Adipose tissue (tissue), 3 donors: ENCODE results near the gene TTLL8. TPM values are rescaled to one million over a fixed set of nuclear protein-coding genes. Genes with fewer than 3 reads are reported as not detected.

ENCODE experiments used
- H3K27ac ChIP-seq: one replicate; pipeline ENCODE4 v1.5.1; 2013; ENCODE audit warnings: low read depth, low read length
- WGBS, 3 donors: extraction: QIAGEN DNeasy Blood & Tissue Kit; methylation state at CpG; one replicate each; pipeline ENCODE4 v1.1.7; 2013; 5-methylcytosine and 5-hydroxymethylcytosine counted together
- polyA plus RNA-seq, 3 donors: library from polyadenylated mRNA; stranded (reverse); fragments of 200-250 nt; gene quantifications; one replicate each; pipeline ENCODE4 v1.2.3, GENCODE V29; 2013
- donor health status: healthy with polysubstance abuse.
- donor health status: Bipolar disorder and iron deficiency.
- donor health status: healthy.

The TTLL8 gene
- polyA plus RNA-seq, 3 donors = not detected

DNA sequence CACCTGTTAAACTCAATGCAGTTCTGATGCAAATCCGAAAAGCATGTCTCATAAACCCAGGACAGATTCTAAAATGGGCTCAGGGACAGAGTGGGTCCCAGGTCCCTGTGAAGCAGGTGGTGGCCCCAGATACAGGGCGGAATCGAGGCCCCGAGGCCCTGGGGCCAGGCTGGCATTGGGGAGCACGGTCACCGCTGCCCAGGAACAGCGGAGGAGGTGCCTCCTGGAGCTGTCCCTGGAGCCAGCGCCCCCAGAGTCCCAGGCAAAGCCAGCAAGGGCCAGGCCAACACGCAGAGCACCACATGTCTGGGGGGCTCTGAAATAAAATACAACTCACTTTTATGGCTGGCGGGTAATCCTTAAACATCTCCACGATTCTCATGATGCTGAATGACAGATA lies 10.0 kb upstream of the TTLL8 start:
- H3K27ac ChIP-seq = no peak overlapping the region
- 84 to 85% (median 85%) methylated on average over 11 of the region's 11 CpGs for WGBS, 3 donors

DNA sequence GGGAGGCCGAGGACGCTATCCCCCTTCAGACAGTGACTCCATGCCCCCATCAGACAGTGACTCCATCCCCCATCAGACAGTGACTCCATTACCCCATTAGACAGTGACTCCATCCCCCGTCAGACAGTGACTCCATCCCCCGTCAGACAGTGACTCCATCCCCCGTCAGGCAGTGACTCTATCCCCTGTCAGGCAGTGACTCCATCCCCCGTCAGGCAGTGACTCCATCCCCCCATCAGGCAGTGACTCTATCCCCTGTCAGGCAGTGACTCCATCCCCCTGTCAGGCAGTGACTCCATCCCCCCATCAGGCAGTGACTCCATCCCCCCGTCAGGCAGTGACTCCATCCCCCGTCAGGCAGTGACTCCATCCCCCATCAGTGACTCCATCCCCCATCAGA lies 9.1 kb upstream of the TTLL8 start:
- H3K27ac ChIP-seq = no peak overlapping the region
- 67 to 81% (median 72%) methylated on average over 8 of the region's 8 CpGs for WGBS, 3 donors

DNA sequence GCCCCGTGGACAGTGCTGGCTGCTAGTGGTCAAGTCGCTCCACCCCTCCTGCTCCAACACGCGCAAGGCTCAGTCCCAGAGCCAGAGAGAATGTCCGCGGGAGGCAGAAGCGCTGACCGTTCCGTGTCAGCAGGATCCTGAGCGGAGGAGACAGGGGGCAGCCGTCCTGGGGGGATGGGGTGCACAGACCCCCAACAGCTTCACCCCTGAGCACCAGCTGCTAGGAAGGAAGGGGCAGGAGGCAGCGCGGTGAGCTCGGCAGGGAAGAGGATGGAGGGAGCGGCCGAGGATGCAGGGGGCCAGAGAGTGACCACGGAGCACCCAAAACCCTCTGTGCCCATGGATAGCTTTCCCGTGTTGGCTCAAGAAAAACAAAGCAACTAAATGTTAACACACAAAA lies 6.4 kb upstream of the TTLL8 start:
- 65 to 73% (median 73%) methylated on average over 18 of the region's 18 CpGs for WGBS, 3 donors
- H3K27ac ChIP-seq = no peak overlapping the region

DNA sequence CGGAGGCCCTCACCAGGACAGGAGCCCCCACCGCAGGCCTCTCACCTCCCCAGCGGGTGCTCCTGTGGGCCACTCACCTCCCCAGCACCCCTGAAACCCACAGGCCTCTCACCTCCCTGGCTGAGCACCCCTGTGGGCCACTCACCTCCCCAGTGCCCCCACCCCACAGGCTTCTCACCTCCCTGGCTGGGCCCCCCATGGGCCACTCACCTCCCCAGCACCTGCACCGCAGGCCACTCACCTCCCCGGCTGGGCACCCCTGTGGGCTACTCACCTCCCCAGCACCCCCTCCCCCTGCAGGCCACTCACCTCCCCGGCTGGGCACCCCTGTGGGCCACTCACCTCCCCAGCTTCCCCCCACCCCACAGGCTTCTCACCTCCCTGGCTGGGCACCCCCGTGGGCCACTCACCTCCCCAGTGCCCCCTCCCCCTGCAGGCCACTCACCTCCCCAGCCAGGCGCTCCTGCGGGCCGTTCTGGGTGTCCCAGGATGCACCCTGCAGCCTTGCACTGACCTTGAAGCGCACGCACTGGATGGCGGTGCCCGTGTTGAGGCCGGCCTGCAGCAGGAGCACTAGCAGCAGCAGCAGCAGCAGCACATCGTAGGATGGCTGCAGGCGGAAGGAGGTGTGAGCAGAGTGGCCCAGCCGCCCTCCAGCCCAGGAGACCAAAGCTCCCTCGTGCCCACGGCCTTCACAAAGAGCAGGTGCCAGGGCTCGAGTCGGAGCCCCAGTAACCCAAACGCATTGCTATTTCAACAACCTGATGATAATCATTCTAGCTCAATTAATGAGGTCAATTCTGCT lies 5.7 kb upstream of the TTLL8 start:
- H3K27ac ChIP-seq = no peak overlapping the region
- 62 to 85% (median 81%) methylated on average over 20 to 23 of the region's 23 CpGs for WGBS, 3 donors

DNA sequence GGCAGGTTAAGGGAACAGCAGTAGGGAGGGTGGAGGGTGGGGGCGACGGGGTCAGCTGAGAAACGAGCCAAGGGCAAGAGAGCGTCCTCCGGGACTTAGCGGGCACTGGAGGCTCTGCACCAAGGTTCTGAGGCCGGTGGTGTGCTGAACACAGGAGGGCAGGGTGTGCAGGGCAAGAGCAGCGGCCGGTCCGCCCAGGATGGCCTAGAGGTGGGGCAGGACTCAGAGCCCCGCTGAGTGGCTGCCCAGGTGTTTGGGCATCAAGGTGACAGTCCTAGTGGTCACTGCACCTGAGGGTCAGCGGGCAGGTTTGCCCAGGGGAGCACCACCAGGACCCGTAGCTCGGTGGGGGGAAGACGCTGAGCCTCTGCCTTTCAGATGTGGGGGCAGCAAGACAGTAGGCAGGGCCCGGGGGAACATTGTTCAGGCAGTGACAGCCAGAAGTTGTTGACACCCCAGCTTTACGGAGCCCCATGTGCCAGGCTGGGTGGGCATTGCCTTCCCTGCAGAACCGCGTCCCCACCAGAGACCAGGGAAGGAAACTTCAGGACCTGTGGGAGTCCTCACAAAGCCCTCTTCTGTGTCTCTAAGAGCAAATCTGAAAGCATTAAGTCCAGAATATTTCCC lies 4.5 kb upstream of the TTLL8 start:
- H3K27ac ChIP-seq = no peak overlapping the region
- 90 to 92% (median 90%) methylated on average over 19 of the region's 19 CpGs for WGBS, 3 donors

DNA sequence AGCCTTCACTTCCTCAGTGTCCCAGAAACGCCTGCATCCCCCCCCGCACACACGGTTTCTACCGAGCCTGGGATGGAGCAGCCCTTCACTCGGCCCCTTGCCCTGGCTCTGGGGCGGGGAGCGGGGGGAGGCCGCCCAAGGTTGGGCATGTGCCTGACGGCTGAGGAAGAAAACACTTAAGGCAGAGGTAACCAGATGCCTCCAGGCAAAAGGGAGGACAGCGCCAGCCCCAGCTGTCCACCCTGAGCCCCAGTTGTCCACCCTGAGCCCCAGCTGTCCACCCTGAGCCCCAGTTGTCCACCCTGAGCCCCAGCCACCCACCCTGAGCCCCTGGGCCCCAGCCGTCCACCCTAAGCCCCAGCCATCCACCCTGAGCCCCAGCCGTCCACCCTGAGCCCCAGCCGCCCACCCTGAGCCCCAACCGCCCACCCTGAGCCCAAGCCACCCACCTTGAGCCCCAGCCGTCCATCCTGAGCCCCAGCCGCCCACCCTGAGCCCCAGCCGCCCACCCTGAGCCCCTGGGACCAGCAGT lies 3.8 kb upstream of the TTLL8 start:
- 54 to 88% (median 63%) methylated on average over 15 to 17 of the region's 17 CpGs for WGBS, 3 donors
- no peak overlapping the region for H3K27ac ChIP-seq

DNA sequence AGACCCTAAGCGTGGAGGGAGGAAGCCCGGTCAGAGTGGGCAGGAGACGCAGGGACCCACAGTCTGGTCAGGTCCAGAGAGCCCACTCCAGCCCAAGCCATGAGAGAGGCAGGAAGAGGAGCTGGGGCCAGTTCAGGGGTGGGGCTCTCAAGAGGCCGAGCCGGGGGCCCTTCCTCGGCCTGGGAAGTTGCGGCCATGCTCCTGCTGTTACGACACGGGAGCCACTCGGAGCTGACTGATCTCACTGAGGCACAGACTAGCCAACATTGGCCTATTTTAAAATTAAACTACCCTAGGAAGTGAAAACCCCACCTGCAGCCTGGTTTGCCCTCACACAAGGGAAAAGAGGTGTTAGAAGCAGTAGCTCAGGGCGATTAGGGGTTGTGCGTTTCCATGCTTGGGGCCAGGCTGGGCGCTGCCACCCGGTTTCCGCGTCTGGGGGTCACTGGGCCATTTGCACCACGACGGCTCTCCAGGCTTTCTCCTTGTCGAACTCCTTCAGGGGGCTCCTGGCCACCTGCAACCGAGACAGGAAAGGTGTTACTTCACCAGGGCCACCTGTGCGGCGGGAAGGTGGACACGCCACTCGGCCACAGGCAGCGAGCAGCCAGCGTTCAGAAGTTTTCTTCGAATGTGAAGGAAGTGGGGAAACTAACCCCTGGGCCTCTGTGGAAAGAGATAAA lies 3.2 kb upstream of the TTLL8 start:
- 40 to 80% (median 49%) methylated on average over 27 of the region's 27 CpGs for WGBS, 3 donors
- no peak overlapping the region for H3K27ac ChIP-seq

DNA sequence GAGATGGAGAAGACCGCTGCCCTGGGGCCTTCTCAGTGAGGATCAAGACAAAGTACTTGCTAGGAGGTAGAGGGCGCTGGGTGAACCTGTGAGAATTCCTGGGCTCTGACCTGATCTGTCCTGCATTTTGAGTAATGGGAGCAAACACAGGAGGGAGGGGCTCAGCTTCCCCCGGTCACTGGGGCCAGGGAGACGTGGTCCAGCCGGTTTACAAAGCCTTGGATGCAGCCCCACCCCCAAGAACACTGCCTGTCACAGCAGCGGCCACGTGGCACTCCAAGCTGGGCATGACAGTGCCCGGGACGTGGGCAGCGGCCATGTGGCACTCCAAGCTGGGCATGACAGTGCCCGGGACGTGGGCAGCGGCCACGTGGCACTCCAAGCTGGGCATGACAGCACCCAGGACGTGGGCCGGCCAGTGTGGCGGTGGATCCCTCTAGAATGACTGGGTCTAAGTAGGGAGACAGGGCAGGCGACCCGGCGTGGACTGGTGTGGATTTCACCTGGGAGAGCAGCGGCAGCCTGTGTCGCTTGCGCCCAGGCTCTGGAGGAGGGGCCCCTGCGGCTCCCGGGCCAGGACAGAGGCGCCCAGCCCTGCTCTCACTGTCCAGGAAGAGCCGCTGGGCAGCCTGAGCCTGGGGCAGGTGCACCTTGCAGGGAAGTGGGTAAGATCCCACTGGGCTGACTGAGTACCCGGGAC lies 2.5 kb upstream of the TTLL8 start:
- H3K27ac ChIP-seq = no peak overlapping the region
- 42 to 76% (median 69%) methylated on average over 27 to 28 of the region's 28 CpGs for WGBS, 3 donors

DNA sequence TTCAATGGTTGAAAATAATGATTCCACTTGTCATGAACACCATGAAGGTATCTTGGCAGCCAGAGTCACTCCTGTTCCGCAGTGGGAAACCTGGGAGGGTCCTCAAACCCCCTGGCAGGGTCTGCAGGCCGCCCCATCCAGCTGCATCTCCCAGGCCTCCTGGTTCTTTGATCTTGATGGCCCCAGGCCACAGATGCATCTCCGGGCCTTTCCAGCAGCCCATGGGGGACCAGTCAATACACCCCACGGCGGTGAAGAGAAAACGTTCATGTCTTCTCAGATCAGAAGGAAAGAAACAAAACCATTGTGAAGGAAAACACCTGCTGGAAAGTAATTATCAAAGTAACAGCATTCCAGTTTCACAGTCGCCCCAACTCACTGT lies 1.8 kb upstream of the TTLL8 start:
- H3K27ac ChIP-seq = no peak overlapping the region
- WGBS, 3 donors = 84 to 90% (median 89%) methylated on average over 7 of the region's 7 CpGs

DNA sequence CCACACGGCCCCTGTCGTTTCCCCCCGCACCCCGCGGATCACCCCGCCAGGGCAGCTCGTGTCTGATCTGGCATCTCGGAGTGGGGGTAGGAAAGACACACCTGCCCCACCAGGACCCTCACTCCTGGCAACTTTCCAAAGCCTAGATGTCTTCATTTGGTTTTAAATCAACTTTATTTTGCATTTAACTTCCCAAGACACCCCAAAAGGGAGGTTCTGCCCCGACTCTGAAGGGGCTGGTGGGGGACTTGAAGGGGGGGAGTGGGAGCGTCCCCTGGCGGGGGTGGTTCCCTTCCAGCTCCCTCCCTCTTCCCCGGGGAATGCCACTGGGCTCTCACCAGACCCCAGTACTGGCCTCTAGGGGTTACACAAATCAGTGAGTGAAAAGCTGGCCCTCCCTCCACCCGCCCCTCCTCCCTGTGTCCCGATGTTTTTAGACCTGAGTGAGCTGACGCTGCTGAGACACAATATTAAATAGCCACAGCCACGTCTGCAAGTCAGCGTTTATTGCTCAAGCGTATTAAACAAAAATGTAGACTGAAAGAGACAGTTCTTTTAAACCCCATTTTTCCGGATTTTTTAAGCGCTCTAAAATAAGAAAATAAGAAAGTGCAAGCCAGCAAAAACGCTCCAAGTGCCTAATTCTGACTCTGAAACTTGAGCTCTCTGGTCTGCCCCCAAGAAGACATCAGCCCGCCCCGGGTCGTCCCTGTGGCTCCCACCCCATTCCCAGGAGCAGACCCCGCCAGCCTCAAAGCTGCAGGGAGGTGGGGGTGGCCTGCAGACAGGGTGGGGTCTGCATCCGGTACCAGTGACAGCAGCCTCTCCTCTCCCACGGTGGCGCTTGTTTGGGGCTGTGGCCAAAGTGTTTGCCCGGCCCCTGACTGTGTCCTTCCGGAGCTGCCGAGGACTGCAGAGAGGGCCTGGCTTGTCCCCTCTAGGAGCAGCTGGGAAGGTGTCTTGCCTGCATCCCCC lies 1.1 kb upstream of the TTLL8 start:
- 17 to 44% (median 21%) methylated on average over 30 to 31 of the region's 31 CpGs for WGBS, 3 donors
- H3K27ac ChIP-seq = no peak overlapping the region

DNA sequence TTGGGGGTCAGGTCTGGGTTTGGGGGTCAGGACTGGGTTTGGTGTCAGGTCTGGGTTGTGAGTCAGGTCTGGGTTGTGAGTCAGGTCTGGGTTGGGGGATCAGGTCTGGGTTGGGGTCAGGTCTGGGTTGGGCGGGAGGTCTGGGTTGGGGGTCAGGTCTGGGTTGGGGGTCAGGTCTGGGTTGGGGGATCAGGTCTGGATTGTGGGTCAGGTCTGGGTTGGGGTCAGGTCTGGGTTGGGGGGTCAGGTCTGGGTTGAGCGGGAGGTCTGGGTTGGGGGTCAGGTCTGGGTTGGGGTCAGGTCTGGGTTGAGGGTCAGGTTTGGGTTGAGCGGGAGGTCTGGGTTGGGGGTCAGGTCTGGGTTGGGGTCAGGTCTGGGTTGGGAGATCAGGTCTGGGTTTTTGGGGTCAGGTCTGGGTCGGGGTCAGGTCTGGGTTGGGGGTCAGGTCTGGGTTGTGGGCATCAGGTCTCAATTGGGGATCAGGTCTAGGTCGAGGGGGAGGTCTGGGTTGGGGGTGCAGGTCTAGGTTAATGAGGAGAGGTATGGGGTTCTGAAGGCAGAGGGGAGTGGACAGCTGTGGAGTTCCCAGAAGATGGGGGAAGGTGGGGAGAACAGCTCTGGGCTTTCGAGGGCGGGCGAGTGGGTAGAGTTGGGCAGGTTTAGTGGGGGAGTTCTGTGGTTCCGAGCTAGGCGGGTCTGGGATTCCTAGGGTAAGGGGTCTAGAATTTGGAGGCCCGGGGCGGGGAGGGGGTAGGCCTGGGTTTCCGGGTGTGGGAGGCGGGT lies 629 bp downstream of the TTLL8 start:
- WGBS, 3 donors = 74 to 92% (median 89%) methylated on average over 13 to 14 of the region's 14 CpGs
- no peak overlapping the region for H3K27ac ChIP-seq

DNA sequence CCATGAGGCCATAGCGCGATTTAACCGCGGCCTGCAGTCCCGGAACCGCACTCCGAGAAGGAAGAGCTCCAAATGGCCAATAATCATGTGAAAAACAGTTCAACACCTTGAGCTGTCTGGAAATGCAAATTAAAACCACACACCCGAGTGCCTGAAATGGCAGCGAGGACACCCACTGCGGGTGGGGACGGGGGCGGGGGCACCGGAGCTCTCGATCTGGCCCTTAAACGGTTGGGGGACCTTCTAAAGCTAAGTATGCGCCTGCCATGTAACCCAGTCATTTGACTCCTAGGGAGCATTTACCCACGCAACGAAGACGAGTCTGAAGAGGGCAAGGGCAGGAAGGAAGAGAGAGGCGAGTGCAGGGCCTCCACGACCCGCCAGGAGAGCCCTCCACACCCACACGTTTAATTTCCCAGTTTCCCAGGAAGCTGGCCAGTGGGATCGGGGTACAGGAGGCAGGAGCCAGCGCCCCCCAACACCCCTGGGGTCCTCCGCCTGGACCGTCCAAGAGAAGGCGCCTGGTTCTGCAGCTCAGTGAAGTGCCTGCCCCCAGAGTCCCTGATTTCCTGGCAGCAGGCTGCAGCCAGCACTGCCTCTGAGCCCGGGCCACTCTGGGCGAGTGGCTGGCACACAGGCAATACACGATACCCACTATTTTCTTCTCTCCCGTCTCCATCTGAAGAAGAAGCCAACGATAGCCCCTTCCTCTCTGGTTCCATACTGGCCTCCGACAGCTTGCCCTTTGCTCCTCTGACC lies 1.7 kb downstream of the TTLL8 start:
- H3K27ac ChIP-seq = no peak overlapping the region
- 75 to 82% (median 75%) methylated on average over 34 of the region's 34 CpGs for WGBS, 3 donors

DNA sequence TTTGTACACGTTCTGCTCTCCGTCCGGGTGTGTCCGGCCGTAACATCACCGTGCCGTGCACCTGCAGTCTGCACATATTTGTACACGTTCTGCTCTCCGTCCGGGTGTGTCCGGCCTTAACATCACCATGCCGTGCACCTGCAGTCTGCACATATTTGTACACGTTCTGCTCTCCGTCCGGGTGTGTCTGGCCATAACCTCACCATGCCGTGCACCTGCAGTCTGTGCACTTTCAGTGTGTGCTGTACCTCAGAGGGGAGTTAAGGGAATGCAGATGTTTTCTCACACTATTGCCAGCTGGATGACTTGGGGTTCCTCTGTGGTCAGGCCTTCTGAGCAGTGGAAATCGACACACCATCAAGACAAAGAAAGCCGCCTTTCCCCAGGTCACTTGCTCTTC lies 4.2 kb downstream of the TTLL8 start:
- H3K27ac ChIP-seq = no peak overlapping the region
- WGBS, 3 donors = 91 to 93% (median 92%) methylated on average over 18 of the region's 18 CpGs

DNA sequence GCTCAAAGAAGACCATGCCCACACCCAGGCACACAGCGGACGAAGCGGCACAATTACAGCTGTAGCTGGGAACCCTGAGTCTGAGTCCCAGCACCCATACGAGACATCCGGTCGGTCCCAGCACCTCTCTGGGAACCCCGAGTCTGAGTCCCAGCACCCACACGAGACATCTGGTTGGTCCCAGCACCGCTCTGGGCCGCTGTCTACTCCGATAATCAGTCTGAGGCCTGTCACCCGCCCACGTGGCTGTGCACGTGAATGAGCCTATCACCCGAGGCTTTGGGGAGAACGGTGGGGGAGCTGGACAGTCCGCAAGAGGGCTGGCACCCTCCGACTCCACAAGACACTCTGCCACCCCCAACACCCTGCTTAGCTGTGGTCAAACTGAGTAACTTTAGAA lies 6.2 kb downstream of the TTLL8 start:
- WGBS, 3 donors = 82 to 92% (median 87%) methylated on average over 18 of the region's 18 CpGs
- H3K27ac ChIP-seq = no peak overlapping the region

DNA sequence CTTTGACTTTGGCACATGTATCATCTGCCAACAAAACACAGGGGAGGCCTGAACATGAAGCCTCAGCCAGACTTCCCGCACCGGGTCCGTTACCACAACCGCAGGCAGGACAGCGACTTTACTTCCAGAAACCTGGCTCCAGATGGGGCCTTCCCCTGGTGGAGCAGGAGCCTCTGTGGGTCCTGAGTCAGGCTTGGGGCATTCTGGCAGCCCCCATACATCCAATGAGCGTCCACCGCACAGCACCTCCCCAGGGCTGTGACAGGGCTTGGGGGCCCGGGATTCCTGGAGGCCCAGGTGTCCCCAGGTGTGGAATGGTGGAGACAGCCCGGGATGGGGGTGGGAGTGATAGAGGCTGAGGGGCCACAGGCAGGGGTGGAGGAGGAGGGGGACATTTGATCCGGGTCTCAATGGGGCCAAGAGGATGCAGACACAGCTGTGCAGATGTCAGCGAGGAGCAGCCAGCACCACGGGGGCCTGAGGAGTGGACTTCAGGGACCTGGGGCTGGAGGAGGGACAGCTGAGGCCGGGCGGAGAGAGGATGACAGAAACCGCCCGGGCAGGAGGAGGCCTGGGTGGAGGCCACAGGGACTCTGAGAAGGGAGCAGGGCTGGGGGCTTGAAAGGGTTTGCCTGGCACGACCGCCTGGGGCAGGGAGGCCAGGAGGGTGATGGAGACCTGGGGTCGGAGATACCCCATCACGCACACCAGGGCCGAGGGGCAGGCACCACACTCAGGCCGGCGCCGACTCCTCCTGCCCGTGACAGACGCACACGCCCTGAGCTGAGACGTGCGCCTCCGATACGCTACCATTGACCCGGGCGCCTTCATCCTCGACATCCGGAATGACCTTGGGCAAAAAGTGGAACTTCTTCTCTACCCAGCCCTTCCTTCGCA lies 8.6 kb downstream of the TTLL8 start:
- 88 to 89% (median 89%) methylated on average over 36 of the region's 36 CpGs for WGBS, 3 donors
- no peak overlapping the region for H3K27ac ChIP-seq
